GM19099 (cell line): Measurements from ENCODE around the gene COBLL1.

Source experiments
- POLR2A ChIP-seq: IDR thresholded peaks from 3 replicates; pipeline ENCODE4 v1.6.1; 2011; ENCODE audit warnings: low read depth; ENCODE audit not compliant: insufficient read length; ENCODE audit errors: extremely low read depth

Gene COBLL1, protein sequence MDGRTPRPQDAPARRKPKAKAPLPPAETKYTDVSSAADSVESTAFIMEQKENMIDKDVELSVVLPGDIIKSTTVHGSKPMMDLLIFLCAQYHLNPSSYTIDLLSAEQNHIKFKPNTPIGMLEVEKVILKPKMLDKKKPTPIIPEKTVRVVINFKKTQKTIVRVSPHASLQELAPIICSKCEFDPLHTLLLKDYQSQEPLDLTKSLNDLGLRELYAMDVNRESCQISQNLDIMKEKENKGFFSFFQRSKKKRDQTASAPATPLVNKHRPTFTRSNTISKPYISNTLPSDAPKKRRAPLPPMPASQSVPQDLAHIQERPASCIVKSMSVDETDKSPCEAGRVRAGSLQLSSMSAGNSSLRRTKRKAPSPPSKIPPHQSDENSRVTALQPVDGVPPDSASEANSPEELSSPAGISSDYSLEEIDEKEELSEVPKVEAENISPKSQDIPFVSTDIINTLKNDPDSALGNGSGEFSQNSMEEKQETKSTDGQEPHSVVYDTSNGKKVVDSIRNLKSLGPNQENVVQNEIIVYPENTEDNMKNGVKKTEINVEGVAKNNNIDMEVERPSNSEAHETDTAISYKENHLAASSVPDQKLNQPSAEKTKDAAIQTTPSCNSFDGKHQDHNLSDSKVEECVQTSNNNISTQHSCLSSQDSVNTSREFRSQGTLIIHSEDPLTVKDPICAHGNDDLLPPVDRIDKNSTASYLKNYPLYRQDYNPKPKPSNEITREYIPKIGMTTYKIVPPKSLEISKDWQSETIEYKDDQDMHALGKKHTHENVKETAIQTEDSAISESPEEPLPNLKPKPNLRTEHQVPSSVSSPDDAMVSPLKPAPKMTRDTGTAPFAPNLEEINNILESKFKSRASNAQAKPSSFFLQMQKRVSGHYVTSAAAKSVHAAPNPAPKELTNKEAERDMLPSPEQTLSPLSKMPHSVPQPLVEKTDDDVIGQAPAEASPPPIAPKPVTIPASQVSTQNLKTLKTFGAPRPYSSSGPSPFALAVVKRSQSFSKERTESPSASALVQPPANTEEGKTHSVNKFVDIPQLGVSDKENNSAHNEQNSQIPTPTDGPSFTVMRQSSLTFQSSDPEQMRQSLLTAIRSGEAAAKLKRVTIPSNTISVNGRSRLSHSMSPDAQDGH

DNA sequence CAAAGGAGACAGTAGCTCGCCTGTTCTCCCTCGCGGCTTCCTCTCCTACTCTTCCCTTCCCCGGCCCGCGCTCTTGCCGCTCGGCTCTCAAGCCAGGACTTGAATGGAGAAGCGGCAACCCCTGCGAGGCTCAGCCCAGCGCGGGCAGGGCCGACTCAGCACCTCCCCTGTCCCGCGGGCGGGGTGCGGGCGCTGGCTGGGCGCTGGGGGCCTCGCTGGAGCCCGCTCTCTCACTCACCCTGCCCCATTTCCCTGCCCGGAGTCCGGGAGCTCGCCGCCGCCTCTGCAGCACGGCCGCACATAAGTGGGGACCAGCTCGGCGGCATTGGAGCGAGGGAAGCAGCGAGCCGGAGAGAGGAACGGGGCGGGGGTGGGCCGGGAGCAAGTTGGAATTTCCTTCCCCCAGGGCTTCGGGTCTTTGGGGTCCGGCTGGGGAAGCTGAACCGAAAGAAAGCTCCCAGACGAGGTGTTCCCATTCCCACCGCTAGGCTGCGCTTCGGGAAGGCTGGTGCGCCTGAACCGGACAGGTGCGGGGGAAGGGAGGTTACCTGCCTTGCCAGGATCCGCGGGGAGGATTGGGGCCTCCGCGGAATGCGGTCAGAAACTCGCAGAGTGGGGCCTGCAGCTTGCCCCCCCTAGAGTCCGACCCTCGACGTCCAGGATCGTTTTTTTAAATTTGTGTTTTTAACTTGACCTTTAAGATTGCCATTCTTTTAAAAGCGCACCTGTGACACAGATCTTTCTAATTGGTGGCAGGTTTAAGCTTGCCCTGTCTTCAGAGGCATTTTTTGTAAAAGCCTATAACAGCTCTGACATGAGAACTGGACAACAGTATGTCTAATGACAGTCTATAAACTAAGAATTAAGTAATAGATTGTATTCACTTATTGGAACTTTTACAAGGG lies at the start of gene COBLL1:
Gene COBLL1 (minus strand): TSS at position 105 of the 905 bp plus-strand sequence. CDS start 627 bp downstream, outside the sequence.
- TF ChIP-seq POLR2A: no peak

DNA sequence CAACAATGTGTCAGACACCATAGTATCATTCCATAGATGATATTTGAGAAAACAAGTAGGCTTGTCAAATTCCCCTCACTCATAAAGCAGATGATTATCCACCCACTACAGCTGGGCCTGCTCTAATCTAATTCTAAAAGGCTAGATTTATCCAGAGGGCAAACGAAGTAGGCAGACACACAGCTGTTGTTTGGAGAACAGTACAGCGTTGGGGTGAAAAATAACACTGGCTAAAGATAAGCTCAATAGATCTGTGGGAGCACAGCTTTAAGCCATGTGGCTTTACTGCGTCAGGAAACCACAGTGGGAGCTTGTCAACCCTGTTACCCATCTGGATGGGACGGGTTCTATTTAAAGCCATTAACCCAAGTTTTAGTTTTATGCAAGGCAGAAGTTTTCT lies 48.9 kb upstream of the COBLL1 start:
- no peak for TF ChIP-seq POLR2A

DNA sequence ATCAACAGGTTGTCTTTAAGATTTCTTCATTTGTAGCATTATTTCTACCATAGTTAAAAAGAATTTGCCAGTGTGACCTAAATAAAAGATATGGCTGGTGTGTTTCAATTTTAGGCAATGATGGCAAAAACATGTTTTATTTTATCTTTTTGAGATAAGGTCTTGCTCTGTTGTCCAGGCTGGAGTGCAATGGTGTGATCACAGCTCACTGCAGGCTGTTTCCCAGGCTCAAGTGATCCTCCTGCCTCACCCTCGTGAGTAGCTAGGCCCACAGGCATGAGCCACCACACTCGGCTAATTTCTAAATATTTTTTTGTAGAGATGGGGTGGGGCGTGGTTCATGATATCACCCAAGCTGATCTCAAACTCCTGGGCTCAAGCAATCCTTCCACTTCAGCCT lies 47.0 kb upstream of the COBLL1 start:
- no peak for TF ChIP-seq POLR2A

DNA sequence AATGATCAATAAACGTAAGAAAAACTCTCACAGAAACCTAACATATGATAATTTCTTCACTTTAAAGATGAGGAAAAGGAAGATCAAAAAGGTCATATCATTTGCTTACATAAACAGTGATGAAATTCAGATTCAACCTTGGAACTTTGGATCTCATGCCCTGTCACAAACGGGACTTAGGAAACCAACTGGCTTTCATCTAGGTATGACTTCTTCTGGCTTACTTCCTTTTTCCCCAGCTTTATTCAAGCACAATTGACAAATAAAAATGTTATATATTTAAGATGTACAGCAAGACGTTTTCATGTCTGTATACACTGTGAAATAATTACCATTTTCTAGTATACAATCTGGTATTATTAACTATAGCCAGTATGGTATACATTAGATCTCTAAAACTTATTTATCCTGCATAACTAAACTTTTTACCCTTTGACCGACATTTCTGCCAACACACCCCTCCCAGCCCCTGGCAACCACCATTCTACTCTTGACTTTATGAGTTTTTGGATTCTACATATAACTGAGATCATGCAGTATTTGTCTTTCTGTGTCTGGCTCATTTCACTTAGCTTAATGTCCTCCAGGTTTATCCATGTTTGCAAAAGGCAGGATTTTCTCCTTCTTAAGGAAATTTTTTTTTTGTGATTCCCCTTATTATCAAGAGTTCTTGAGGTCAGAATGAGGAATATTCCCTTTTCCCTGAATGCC lies 46.0 kb upstream of the COBLL1 start:
- TF ChIP-seq POLR2A: no peak

DNA sequence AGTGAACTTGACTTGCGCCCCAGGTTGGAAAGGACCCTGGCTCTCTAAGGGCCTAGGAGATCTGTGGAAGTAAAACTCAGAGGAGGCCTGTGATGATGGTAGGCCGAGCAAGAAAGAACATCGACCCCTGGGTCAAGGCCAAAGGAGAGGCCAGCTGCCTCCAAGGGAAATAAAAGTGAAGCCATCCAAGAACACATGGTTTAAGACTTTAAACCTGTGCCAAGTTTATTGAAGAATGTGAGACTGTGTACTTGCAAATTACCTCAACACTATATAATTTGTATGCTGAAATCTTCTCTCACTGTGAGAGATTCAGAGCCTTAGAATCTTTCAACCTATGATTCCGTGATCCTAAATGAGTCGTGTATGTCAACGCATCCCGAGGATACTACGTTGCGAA lies 40.7 kb upstream of the COBLL1 start:
- no peak for TF ChIP-seq POLR2A

DNA sequence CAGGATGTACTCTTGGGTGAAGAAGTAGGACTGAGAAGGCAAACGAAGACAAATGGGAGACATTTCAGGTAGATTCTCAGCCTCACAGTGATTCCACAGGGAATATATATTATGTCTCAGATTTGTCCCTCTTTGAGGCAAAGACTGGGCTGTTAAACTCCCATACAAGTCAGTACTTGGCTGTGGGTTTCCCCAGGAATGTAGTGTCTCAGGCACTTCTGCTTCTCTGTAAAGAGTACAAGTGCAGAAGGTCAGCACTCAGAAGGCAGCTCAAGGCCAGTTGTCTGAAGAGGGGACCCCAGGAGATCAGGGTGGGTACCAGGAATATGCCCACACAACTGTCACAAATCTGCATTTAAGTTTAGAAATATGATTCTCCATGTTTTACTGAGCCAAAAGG lies 39.9 kb upstream of the COBLL1 start:
- TF ChIP-seq POLR2A: no peak

DNA sequence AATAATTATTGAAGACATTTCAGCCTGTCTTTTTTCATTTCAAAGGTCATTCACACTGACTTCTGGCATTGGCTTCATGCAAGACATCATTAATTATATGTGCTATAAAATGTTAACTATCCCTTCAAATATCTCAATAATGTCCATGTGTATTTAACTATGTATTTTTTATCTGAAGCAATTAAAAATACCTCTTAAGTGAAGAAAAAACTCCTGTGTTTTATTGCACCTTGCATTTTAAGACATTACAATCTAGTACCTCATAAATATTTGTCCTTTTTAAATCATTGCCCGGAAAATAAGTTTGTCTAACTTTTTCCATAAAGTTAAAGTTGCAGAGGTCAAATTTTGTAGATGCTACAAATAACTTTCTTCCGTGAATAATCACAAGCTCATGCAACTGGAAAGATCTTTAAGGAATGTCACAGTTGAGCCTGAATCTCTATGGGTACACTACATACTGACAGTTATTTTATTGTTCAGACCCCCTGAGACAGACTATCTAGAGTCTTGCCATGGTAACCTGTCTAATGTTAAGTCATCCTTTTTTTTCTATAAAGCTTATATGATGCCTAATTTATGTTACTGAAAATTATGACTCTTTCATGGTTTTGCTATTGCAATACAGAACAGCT lies 38.4 kb upstream of the COBLL1 start:
- no peak for TF ChIP-seq POLR2A

DNA sequence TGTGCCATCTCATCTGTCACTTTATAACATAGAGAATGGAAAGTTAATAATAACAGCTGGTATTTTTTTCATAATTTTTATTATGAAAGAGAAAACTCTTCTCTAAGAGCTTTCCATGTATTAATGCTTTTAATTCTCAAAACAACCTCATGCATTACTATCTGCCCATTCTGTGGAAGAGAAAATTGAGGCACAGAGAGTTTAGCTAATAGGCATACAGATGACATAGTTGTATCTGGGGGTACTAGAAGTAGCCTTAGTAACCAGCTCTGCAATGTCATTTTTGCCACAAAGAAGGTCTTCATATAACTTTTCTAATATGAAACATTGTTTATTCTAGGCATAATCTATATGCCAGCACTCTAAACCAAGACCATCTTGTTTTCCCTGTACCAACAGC lies 36.3 kb upstream of the COBLL1 start:
- TF ChIP-seq POLR2A: no peak

DNA sequence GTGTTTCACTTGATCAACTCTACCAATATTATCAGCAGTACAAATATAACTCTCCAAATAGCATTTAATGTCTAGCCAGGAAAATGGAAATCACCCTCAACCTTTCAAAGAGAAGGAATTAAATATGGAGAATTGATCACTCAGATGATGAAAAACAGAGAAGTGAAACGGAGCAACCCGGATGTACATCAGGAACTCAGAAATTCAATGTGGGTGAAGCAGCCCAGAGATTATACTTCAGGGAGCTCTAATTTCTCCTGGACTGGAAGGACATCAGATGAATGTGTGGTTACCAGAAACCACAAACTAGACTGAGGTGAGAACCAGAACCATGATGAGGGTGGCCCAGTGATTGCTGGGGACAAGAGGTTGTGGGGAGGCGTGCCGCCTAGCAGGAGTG lies 35.5 kb upstream of the COBLL1 start:
- no peak for TF ChIP-seq POLR2A

DNA sequence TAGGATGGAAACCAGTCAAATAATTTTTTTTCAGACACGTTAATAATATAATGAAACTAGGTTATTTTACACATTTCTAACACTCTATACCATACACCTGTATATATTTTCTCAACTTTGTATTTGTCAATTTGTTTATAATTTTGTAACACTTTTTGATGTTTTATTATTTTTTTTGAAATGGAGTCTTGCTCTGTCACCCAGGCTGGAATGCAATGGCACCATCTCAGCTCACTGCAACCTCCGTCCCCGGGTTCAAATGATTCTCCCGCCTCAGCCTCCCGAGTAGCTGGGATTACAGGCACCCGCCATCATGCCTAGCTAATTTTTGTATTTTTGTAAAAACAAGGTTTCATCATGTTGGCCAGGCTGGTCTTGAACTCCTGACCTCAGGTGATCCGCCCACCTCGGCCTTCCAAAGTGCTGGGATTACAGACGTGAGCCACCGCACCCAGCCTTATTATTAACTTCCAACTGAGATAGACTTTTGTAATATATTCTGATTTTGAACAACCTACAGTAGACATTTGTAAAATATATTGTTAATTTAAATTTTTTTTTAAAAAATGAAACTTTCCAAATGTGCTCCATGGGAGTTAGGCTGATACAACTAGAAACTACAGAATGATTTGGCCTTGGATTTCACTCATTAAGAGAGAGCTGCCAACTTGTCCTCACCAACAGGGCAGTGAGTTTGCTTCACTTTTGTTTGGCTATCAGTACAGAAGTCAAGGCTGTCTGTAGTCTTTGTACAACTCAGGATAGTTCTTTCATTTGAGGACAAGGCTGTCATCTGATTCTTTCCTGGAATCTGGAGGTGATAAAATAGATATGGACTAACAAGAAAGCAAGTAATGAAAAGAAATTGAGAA lies 33.9 kb upstream of the COBLL1 start:
- TF ChIP-seq POLR2A: no peak

DNA sequence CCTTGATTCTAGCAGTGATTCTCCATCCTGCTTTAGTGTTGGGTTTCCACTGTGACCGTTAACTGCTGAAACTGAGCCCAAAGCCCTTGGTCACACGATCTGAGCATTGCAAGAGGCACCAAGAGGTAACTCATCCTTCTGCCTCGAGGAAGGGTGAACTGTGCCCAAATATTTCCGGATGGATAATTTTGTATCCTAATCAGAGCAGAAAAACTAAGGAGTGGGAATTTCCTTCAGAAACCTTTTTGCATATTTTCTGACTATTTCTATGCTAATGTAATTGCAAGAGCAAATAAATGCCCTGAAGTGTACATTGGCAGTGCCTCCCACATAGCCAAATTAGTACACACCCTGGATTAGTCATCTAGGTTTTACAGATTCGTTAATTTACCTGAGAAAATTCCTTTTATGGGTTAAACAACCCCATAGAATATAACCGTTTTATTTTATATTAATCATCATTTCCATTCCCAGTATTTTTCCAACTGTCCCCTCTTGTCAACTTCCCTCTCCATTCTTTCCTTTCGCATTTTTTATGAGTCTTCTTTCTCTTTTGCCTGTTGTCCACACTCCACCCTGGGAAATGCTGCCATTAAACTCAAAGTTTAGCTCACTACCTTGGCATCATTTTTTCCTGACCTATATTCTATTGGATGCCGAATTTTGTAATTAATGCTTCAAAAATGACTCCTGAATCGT lies 31.7 kb upstream of the COBLL1 start:
- no peak for TF ChIP-seq POLR2A

DNA sequence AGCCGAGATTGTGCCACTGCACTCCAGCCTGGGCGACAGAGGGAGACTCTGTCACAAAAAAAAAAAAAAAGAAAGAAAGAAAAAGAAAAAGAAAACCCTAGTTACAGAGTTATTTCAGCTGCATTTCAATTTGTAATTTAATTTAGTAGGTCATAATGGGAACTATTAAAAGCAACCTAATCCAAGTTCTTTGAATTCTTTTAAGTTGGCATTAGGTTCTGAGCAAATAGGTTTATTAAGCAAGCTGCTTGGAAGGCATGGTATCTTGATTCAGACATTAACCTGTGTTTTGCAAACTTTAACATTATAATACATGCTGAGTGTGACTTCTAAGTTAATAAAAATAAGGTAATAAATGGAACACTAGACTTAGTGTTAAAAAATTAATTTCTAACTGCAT lies 29.8 kb upstream of the COBLL1 start:
- TF ChIP-seq POLR2A: no peak
